T-helper 1 cell treated with Interleukin-12 subunit alpha and Interleukin-12 subunit beta and Interleukin-4 antibody, amounts not matched to agents 30 μg/mL and 1 μg/mL, for 36 hours (primary cell): Measurements from ENCODE around the gene ZMYND15.

Source experiments
- H3K27ac Mint-ChIP-seq: one replicate; pipeline ENCODE4 v1.8.0; 2021; ENCODE audit warnings: mild to moderate bottlenecking, mixed read lengths
- H3K27me3 Mint-ChIP-seq: one replicate; pipeline ENCODE4 v1.8.0; 2021; ENCODE audit warnings: low read depth, mixed read lengths
- H3K36me3 Mint-ChIP-seq: one replicate; pipeline ENCODE4 v1.8.0; 2021; ENCODE audit warnings: low read depth, mixed read lengths
- H3K4me1 Mint-ChIP-seq: one replicate; pipeline ENCODE4 v1.8.0; 2021; ENCODE audit warnings: low read depth, mixed read lengths
- H3K4me3 Mint-ChIP-seq: one replicate; pipeline ENCODE4 v1.8.0; 2021; ENCODE audit warnings: mild to moderate bottlenecking, moderate library complexity, mixed read lengths
- H3K9me3 Mint-ChIP-seq: one replicate; pipeline ENCODE4 v1.8.0; 2021; ENCODE audit warnings: mixed read lengths

ZMYND15 gene

DNA sequence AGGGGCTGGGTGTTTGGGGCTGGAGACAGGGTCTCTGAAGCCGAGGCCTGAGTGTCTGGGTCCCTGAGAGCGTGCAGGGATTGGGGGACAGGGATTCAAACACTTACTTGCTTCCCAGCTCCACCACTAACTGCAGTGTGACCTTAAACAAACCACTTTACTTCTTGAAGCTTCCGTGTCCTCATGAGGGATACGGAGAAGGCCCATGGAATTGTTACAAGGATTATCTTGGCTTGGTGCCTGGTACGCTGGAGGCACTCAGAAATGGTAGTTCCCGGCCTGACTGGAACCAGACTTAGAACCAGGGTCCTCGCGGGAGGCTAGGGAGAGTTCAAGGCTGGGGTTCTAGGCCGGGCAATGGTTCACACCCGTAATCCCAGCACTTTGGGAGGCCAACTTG is 3.0 kb downstream of the ZMYND15 start:
- Mint-ChIP-seq H3K36me3 (peaks cover 2% of the 10 kb centered on the region), H3K4me1 (peaks cover 24% of the 10 kb centered on the region), H3K9me3 (no peaks in the 10 kb centered on the region), H3K27me3 (peaks cover 39% of the 10 kb centered on the region), H3K4me3 (no peak overlapping the region), H3K27ac (no peak overlapping the region)

DNA sequence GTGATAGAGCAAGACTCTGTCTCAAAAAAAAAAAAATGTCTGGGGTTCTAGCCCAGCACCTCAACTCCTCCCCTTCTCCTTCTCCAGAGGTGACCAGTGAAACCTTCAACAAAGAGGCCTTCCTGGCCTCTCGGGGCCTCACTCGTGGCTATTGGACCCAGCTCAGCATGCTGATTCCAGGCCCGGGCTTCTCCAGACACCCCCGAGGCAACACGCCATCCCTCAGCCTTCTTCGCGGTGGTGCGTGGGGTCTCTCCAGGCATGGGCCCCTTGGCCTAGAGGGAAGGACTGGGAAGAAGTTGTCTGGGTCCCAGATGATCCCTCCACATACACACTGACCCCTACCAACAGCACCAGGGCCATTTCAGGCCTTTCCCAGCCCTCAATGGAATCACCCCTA is 3.6 kb downstream of the ZMYND15 start:
- Mint-ChIP-seq H3K27ac (no peak overlapping the region), H3K4me1 (peaks cover 27% of the 10 kb centered on the region), H3K4me3 (no peak overlapping the region), H3K9me3 (no peaks in the 10 kb centered on the region), H3K27me3 (peaks cover 36% of the 10 kb centered on the region), H3K36me3 (peaks cover 4% of the 10 kb centered on the region)

DNA sequence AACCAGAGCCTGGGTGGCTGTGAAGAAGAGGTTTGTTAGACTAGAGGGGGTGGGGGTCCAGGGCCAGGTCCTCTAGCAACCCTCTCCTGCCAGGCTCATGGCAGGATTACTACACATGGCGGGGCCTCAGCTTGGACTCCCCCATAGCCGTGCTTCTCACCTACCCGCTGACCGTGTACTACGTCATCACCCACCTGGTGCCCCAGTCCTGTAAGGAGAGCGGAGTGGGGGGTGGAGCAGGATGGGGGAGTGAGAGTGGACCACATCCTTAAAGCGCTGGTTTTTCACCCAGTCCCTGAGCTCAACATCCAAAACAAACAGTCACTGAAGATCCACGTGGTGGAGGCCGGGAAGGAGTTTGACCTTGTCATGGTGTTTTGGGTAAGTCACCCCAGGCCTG is 4.3 kb downstream of the ZMYND15 start:
- peaks cover 34% of the 10 kb centered on the region for H3K27me3 Mint-ChIP-seq
- H3K9me3 Mint-ChIP-seq, result no peaks in the 10 kb centered on the region

DNA sequence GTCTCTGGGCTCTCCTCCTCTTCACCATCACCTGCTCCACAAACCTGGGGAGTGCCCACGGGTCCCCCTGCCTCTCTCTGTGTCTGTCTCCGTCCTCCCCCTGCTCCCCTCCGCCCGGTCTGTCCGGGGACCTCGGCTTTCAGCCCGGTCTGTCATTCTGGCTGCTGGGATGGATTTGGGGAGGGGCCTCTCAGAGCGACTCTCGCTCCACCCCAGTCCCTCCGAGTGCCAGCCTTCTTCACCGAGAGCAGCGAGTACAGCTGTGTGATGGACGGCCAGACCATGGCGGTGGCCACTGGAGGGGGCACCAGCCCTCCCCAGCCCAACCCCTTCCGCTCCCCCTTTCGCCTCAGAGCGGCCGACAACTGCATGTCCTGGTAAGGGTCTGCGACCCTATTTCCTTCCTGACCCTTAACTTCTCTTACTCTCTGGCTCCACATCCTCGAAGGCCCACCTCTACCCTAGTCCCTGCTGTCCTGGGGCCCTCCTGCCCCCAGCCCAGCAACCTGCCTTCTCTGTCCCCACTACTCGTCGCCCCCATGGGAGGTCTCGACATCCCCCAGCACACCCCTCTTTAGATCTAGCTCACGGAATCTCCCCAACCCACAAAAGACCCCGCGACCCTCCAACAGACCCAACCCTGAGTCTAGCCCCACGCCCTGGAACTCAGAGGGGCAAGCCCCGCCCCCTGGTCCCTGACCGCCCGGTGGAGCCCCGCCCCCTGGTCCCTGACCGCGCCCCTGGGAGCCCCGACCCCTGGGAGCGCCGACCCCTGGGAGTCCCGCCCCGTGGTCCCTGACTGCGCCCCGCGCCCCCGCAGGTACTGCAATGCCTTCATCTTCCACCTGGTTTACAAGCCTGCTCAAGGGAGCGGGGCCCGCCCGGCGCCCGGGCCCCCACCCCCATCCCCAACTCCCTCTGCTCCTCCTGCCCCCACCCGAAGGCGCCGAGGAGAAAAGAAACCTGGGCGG is 5.7 kb downstream of the ZMYND15 start:
- Mint-ChIP-seq H3K27ac (no peak overlapping the region), H3K27me3 (peaks cover 32% of the 10 kb centered on the region), H3K9me3 (no peaks in the 10 kb centered on the region), H3K4me3 (no peak overlapping the region), H3K4me1 (peaks cover 25% of the 10 kb centered on the region), H3K36me3 (peaks cover 2% of the 10 kb centered on the region)

More for the DNA sequence above, 4.3 kb downstream of the ZMYND15 start:
- peaks cover 26% of the 10 kb centered on the region for H3K4me1 Mint-ChIP-seq
- H3K36me3 Mint-ChIP-seq, result peaks cover 2% of the 10 kb centered on the region
- no peak overlapping the region for H3K27ac Mint-ChIP-seq
- no peak overlapping the region for H3K4me3 Mint-ChIP-seq

DNA sequence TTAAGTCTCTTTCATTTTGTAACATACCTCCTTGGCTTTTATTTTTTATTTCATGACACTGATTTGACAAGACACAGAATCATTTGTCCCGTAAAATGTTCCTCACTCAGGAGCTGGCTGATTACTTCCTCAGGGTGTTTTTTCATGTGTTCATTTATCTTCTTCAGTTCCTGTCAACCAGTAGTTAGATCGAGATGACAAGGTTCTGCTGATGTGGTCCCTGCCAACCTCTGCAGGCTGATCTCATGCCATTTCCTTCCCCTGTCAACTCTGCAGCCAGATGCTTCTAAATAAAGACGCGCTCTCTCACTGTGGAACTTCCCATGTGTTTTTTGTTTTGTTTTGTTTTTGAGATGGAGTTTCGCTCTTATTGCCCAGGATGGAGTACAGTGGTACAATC is 8.2 kb downstream of the ZMYND15 start:
- Mint-ChIP-seq H3K27me3 (peaks cover 29% of the 10 kb centered on the region), H3K4me3 (peak overlapping the region; percentile 79), H3K9me3 (no peaks in the 10 kb centered on the region), H3K36me3 (peaks cover 2% of the 10 kb centered on the region), H3K4me1 (peaks cover 21% of the 10 kb centered on the region), H3K27ac (peak overlapping the region; percentile 87)

DNA sequence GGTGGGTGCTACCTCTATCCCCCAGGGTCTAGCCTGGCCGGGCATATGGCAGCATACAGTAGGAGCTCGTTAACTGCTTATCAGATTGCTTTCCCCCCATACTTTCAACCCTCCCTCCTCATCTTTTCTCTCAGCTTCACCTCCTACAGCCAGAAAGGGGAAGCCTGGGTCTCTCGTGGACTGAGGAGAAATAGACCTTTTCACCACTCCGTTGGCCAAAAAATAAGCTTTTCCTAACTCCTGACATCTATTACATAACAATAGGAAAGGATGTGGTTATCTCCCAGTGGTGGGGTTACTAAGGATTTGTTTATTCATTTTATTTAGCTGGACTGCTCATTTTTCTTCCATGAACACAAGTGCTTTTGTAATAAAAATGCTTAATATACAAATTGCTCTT is 9.1 kb downstream of the ZMYND15 start:
- H3K27me3 Mint-ChIP-seq, result peaks cover 35% of the 10 kb centered on the region
- peak overlapping the region; percentile 32 for H3K4me3 Mint-ChIP-seq
- peak overlapping the region; percentile 5 for H3K27ac Mint-ChIP-seq
- no peaks in the 10 kb centered on the region for H3K9me3 Mint-ChIP-seq
- peaks cover 21% of the 10 kb centered on the region for H3K4me1 Mint-ChIP-seq
- peaks cover 2% of the 10 kb centered on the region for H3K36me3 Mint-ChIP-seq

DNA sequence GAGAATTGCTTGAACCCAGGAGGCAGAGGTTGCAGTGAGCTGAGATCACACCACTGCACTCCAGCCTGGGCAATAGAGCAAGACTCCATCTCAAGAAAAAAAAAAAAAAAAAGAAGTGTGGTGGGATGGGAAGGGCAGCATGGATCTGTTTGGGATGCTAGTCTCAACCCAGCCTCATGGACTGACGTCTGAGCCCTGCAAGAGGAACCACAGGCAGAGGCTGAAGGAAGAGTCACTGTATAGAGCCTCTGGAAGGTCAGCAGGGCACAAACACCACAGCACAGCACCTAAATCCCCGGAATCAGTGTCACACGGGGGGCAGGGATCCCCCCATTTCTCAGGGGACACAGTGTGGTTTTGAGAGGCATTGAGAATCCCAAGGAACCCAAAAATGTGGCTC is 11.0 kb downstream of the ZMYND15 start:
- peaks cover 2% of the 10 kb centered on the region for H3K36me3 Mint-ChIP-seq
- H3K27ac Mint-ChIP-seq, result no peak overlapping the region
- no peaks in the 10 kb centered on the region for H3K9me3 Mint-ChIP-seq
- H3K4me1 Mint-ChIP-seq, result peaks cover 18% of the 10 kb centered on the region
- H3K4me3 Mint-ChIP-seq, result no peak overlapping the region
- H3K27me3 Mint-ChIP-seq, result peaks cover 48% of the 10 kb centered on the region

DNA sequence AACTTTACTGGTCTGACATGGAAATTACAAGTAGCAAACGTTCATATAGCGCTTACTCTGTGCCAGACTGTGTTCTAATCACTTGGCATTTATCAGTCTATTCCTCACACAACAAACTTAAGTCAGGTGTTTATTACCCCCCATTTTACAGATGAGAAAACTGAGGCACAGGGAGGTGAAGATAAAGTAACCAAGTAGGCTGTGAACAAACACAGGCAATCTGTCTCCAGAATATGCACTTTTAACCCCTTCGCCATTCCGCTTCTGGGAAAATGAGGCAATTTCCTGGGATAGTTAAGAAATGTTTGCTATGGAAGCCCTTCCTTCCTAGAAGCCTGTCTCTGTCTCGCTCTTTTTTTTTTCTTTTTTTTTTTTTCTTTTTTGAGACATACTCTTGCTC is 12.3 kb downstream of the ZMYND15 start:
- no peaks in the 10 kb centered on the region for H3K9me3 Mint-ChIP-seq
- peaks cover 14% of the 10 kb centered on the region for H3K4me1 Mint-ChIP-seq
- H3K36me3 Mint-ChIP-seq, result peaks cover 2% of the 10 kb centered on the region
- H3K27me3 Mint-ChIP-seq, result peaks cover 44% of the 10 kb centered on the region
- H3K4me3 Mint-ChIP-seq, result no peak overlapping the region
- H3K27ac Mint-ChIP-seq, result no peak overlapping the region

DNA sequence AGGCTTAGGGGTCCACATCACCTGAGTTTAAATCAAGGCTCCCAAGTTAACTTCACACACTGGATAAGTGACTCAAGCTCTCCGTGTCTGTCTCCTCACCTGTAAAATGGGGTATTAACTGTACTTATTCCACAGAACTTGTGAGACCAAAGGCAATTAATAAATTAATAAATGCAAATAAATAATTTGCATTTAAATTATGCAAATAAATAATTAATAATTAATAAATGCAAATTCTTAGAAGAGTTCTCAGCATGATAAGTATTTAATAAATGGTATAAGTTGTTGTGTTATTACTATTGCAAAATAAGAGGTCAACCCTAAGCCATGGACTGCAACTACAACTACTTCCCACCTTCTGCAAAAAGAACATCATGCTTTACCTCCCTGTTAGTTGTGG is 13.8 kb downstream of the ZMYND15 start:
- Mint-ChIP-seq H3K4me1 (peaks cover 7% of the 10 kb centered on the region), H3K4me3 (no peak overlapping the region), H3K27ac (no peak overlapping the region), H3K9me3 (no peaks in the 10 kb centered on the region), H3K36me3 (no peaks in the 10 kb centered on the region), H3K27me3 (peaks cover 59% of the 10 kb centered on the region)

DNA sequence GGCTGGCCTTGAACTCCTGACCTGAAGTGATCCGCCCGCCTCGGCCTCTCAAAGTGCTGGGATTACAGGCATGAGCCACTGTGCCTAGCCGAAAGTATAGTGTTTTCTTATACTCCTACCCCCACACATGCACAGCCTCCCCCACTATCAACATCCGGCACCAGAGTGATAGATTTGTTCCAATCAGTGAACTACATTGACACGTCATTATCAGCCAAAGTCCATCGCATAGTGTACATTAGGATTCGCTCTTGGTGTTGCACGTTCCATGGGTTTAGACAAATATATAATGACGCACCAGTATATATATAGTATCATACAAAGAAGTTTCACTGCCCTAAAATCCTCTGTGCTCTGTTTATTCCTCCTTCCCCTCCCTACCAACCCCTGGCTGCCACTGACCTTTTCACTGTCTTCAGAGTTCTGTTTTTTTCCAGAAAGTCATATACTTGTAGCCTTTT is 20.2 kb downstream of the ZMYND15 start:
- H3K9me3 Mint-ChIP-seq, result no peaks in the 10 kb centered on the region
- H3K36me3 Mint-ChIP-seq, result no peaks in the 10 kb centered on the region
- no peak overlapping the region for H3K4me3 Mint-ChIP-seq
- H3K4me1 Mint-ChIP-seq, result no peaks in the 10 kb centered on the region
- H3K27me3 Mint-ChIP-seq, result peaks cover 29% of the 10 kb centered on the region
- no peak overlapping the region for H3K27ac Mint-ChIP-seq

DNA sequence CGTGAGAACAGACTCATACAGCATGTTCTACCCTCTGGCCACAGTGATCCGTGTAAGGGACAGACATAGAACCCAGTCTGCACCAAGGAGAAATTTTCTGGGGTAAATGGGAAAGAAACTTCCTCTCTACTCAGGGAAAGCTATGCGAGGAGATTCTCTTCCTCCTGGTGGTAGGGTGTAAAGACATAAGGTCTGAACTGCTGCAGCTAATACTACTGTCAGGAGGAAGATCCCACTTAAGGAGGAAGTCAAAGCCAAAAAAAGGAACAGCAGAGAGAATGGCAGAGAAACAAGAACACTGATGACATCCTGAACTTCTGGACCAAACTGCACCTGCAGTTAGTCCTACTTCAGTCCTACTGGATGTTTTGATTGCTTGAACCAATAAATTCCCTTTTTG is 25.0 kb downstream of the ZMYND15 start:
- no peaks in the 10 kb centered on the region for H3K36me3 Mint-ChIP-seq
- no peak overlapping the region for H3K4me3 Mint-ChIP-seq
- H3K4me1 Mint-ChIP-seq, result peaks cover 2% of the 10 kb centered on the region
- H3K27ac Mint-ChIP-seq, result no peak overlapping the region
- no peaks in the 10 kb centered on the region for H3K9me3 Mint-ChIP-seq
- H3K27me3 Mint-ChIP-seq, result peaks cover 10% of the 10 kb centered on the region

DNA sequence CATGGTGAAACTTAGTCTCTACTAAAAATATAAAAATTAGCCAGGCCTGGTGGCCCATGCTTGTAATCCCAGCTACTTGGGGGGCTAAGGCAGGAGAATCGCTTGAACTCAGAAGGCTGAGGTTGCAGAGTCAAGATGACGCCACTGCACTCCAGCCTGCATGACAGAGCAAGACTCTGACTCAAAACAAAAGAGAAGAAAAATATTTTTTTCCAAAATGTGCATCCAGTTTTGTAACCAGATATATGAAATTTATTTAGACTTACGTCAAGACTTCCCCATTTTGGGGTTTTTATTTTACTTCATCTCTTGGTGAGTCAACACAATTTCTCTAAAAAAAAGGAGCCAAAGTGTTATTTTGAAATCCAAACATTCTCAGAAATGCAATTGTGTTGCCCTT is 26.6 kb downstream of the ZMYND15 start:
- Mint-ChIP-seq H3K27ac (no peak overlapping the region), H3K4me3 (no peak overlapping the region), H3K9me3 (no peaks in the 10 kb centered on the region), H3K36me3 (no peaks in the 10 kb centered on the region), H3K4me1 (peaks cover 7% of the 10 kb centered on the region), H3K27me3 (peaks cover 10% of the 10 kb centered on the region)

DNA sequence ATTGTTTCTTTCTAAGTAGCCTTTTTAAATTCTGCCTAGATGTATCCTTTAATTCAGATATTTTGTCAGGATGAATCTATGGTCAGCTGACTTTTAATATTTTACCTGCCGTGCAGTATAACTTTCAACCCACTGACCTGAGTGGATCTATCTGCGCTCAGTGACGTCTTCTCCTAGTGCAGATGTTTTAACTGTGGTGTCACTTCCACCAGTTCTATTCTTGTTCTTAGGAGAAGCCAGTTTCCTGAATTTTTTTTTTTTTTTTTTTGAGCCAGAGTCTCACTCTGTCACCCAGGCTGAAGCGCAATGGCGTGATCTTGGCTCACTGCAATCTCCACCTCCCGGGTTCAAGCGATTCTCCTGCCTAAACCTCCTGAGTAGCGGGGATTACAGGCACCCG is 27.1 kb downstream of the ZMYND15 start:
- Mint-ChIP-seq H3K4me1 (peaks cover 11% of the 10 kb centered on the region), H3K27me3 (peaks cover 14% of the 10 kb centered on the region), H3K27ac (no peak overlapping the region), H3K9me3 (no peaks in the 10 kb centered on the region), H3K36me3 (no peaks in the 10 kb centered on the region), H3K4me3 (no peak overlapping the region)

DNA sequence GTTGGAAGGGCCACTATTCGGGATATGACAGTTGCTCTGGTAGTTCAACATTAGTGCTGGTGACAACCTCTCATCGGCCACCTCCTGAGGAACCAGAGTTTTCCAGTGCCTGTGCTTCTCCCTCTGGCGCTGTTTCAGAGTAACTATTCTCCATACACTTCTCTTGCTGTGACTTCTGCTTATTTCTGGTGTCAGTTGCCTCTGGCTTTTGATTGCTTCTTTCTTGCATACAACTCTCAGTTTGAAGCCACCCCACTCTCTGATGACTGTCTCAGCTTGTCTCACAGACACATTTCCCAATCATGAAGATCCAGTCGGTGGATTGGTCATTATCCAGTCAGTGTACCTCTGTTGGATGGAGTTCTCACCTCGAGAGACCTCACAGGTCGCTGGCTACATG is 28.7 kb downstream of the ZMYND15 start:
- Mint-ChIP-seq H3K4me3 (no peak overlapping the region), H3K27ac (no peak overlapping the region), H3K36me3 (no peaks in the 10 kb centered on the region), H3K27me3 (peaks cover 23% of the 10 kb centered on the region), H3K9me3 (no peaks in the 10 kb centered on the region), H3K4me1 (peaks cover 15% of the 10 kb centered on the region)

DNA sequence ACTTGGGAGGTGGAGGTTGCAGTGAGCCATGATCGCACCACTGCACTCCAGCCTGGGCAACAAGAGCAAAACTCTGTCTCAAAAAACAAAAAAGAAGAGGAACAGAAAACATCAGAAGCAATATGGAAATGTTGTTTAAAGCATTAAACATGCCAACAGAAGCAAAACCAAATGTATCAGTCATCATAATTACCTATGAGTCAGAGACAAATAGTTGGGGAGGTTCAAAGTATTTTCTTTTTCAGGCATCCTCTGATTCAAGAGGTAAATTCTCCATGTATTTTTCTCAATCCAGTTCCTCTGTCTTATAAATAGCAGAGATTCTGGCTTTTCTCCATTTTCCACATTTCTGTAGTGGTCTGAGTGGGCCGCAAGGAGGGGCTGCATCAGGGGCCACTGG is 30.0 kb downstream of the ZMYND15 start:
- no peaks in the 10 kb centered on the region for H3K9me3 Mint-ChIP-seq
- H3K27ac Mint-ChIP-seq, result no peak overlapping the region
- peaks cover 22% of the 10 kb centered on the region for H3K27me3 Mint-ChIP-seq
- H3K4me1 Mint-ChIP-seq, result peaks cover 15% of the 10 kb centered on the region
- H3K36me3 Mint-ChIP-seq, result no peaks in the 10 kb centered on the region
- H3K4me3 Mint-ChIP-seq, result no peak overlapping the region
